ENCODE measurements around the gene FLNA. TPM values are rescaled to one million over a fixed set of nuclear protein-coding genes. Genes with fewer than 3 reads are reported as not detected.

The FLNA gene
- total and polyA plus RNA-seq, 2 donors (not counting 3 experiments of a cell fraction or from before 2014, with no cell fraction given) = 658 to 1,474 TPM

DNA sequence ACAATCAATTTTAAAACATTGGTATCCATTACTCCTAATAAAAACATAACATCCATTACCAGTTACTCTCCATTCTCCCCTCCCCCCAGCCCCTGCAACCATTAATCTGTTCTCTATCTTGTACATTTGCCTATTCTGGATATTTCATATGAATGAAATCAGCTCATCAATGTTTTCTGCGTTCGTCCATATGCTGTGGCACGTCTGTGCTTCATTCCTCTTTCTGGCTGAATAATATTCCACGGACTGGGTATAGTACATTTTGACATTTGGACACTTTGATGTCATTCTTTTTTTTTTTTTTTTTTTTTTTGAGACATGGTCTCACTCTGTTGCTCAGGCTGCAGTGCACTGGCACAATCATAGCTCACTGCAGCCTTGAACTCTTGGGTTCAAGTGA is 29.4 kb upstream of the FLNA start:
- no TSS peak for BruUV-seq (replicated peaks)
- no peak for FAIRE-seq

More for the DNA sequence above, 29.4 kb upstream of the FLNA start:
- no peak overlapping the region for H3K4me3 ChIP-seq (replicated peaks in 1 of 3; ENCODE audit: insufficient read depth in 1 of 3, low read depth in 1 of 3, low read length in 3 of 3)
- peaks cover 15 to 18% of the 10 kb centered on the region in 2 experiments for H3K36me3 ChIP-seq (ENCODE audit: control insufficient read depth in 2 of 2, extremely low read depth in 1 of 2, insufficient read depth in 2 of 2, low read length in 2 of 2)
- no peak for DNase-seq (ENCODE audit: low read depth, low spot score)
- peaks cover 14% of the 10 kb centered on the region for H3K4me1 ChIP-seq (ENCODE audit: control insufficient read depth, extremely low read depth, insufficient read depth, low read length)
- no peak overlapping the region for H3K4me2 ChIP-seq (ENCODE audit: insufficient read depth, low read length)
- H3K27me3 ChIP-seq (ENCODE audit: control insufficient read depth in 2 of 2, insufficient read depth in 2 of 2, low read length in 2 of 2) = no peaks in the 10 kb centered on the region
- H2AFZ ChIP-seq (ENCODE audit: low read depth, low read length) = no peak overlapping the region
- ChIA-PET POLR2A (no interaction called here), CTCF (no interaction called here)
- peaks cover 25% of the 10 kb centered on the region for H3K79me2 ChIP-seq (ENCODE audit: control insufficient read depth, insufficient read depth, low read length)
- H3K9me1 ChIP-seq (replicated peaks; ENCODE audit: control insufficient read depth, extremely low read depth, insufficient read depth, low read length) = no peaks in the 10 kb centered on the region
- TF ChIP-seq, protein P1, sequence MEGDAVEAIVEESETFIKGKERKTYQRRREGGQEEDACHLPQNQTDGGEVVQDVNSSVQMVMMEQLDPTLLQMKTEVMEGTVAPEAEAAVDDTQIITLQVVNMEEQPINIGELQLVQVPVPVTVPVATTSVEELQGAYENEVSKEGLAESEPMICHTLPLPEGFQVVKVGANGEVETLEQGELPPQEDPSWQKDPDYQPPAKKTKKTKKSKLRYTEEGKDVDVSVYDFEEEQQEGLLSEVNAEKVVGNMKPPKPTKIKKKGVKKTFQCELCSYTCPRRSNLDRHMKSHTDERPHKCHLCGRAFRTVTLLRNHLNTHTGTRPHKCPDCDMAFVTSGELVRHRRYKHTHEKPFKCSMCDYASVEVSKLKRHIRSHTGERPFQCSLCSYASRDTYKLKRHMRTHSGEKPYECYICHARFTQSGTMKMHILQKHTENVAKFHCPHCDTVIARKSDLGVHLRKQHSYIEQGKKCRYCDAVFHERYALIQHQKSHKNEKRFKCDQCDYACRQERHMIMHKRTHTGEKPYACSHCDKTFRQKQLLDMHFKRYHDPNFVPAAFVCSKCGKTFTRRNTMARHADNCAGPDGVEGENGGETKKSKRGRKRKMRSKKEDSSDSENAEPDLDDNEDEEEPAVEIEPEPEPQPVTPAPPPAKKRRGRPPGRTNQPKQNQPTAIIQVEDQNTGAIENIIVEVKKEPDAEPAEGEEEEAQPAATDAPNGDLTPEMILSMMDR (IDR thresholded peaks at IDR 0.05; ENCODE audit: extremely low read depth in 1 of 2, insufficient read depth in 1 of 2, low read depth in 1 of 2, low read length in 2 of 2) = no peak
- TF ChIP-seq JUN (IDR thresholded peaks at IDR 0.05; ENCODE audit: borderline replicate concordance, insufficient read depth, insufficient read length, low read depth) = no peak
- TF ChIP-seq POLR2A (IDR thresholded peaks at IDR 0.05; ENCODE audit: low read depth, low read length) = no peak
- TF ChIP-seq, protein P2, sequence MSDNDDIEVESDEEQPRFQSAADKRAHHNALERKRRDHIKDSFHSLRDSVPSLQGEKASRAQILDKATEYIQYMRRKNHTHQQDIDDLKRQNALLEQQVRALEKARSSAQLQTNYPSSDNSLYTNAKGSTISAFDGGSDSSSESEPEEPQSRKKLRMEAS (IDR thresholded peaks at IDR 0.05; ENCODE audit: insufficient read depth, insufficient read length) = no peak
- TF ChIP-seq POLR2AphosphoS5 (IDR thresholded peaks at IDR 0.05; ENCODE audit: insufficient read depth, low read depth, low read length) = no peak
- no peak for TF ChIP-seq GATA2 (IDR thresholded peaks at IDR 0.05; ENCODE audit: insufficient read depth, insufficient read length, low read depth, low read length)
- TF ChIP-seq MYC (IDR thresholded peaks at IDR 0.05; ENCODE audit: low read depth, low read length) = no peak
- TF ChIP-seq EZH2 (IDR thresholded peaks at IDR 0.05; ENCODE audit: borderline replicate concordance, low read depth, low read length, severe bottlenecking) = no peak
- no peak for TF ChIP-seq FOS (IDR thresholded peaks at IDR 0.05; ENCODE audit: borderline replicate concordance, insufficient read depth, low read length)
- H3K27ac ChIP-seq (ENCODE audit: insufficient read depth, low read depth, low read length) = no peak overlapping the region
- no peaks in the 10 kb centered on the region for H3K9me3 ChIP-seq (replicated peaks; ENCODE audit: control insufficient read depth, insufficient read depth, low read length)
- H4K20me1 ChIP-seq (replicated peaks; ENCODE audit: control insufficient read depth, extremely low read depth, insufficient read depth, low read length) = no peaks in the 10 kb centered on the region
- dilution Hi-C loops (cut with MboI; ENCODE audit: extremely low pct_ligation_motif_present, low sequenced_read_pairs) = no loop called here
- intact Hi-C loops (cut with micrococcal nuclease) = no loop called here
- no peak overlapping the region for H3K9ac ChIP-seq (replicated peaks; ENCODE audit: extremely low read depth, insufficient read depth, low read length)
